Measurements from ENCODE around the gene KANSL1L.

GRCh38 chr2:209990838-209991237 lies 180.4 kb downstream of the KANSL1L start:
- TF ChIP-seq, protein P1, sequence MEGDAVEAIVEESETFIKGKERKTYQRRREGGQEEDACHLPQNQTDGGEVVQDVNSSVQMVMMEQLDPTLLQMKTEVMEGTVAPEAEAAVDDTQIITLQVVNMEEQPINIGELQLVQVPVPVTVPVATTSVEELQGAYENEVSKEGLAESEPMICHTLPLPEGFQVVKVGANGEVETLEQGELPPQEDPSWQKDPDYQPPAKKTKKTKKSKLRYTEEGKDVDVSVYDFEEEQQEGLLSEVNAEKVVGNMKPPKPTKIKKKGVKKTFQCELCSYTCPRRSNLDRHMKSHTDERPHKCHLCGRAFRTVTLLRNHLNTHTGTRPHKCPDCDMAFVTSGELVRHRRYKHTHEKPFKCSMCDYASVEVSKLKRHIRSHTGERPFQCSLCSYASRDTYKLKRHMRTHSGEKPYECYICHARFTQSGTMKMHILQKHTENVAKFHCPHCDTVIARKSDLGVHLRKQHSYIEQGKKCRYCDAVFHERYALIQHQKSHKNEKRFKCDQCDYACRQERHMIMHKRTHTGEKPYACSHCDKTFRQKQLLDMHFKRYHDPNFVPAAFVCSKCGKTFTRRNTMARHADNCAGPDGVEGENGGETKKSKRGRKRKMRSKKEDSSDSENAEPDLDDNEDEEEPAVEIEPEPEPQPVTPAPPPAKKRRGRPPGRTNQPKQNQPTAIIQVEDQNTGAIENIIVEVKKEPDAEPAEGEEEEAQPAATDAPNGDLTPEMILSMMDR (IDR thresholded peaks at IDR 0.05), result no peak
- TF ChIP-seq EP300 (IDR thresholded peaks at IDR 0.05) (no peak), POLR2A (IDR thresholded peaks at IDR 0.05) (no peak)

Data from sigmoid colon (tissue), 4 donors.